ENCODE results near the gene SYNGR2.

The SYNGR2 gene

GRCh38 chr17:78129351-78130089, 38.9 kb upstream of the SYNGR2 start:
- no peak overlapping the region; the same call in 1 of the 2 replicates for H3K4me3 ChIP-seq (replicated peaks; ENCODE audit: insufficient read depth, low read length)
- TF ChIP-seq SPI1 (IDR thresholded peaks at IDR 0.05; ENCODE audit: borderline replicate concordance, low read depth) (peak; percentile 10; the same call in 1 of the 2 replicates), GABPA (IDR thresholded peaks at IDR 0.05; ENCODE audit: low read depth) (no peak), REST (IDR thresholded peaks at IDR 0.05; ENCODE audit: insufficient replicate concordance, low read depth) (no peak), POLR2AphosphoS5 (IDR thresholded peaks at IDR 0.05; ENCODE audit: low read depth) (no peak; the same call in 1 of the 2 replicates), CTCF (IDR thresholded peaks at IDR 0.05; ENCODE audit: insufficient read depth, low read length) (no peak)
- no peaks in the 10 kb centered on the region for H3K27me3 ChIP-seq (ENCODE audit: insufficient read depth, poor library complexity, severe bottlenecking)
- peak in 1 of 2 experiments; percentile 71 for DNase-seq (ENCODE audit: low read depth in 1 of 2, low spot score in 1 of 2)
- H3K27ac ChIP-seq (replicated peaks), result peak overlapping the region; percentile 93

- Histone ChIP-seq H3K4me3 (replicated peaks; ENCODE audit: insufficient read depth, low read length) (peak overlapping the region; percentile 80), H3K27ac (replicated peaks) (peak overlapping the region; percentile 93), H3K27me3 (ENCODE audit: insufficient read depth, poor library complexity, severe bottlenecking) (no peaks in the 10 kb centered on the region)
- DNase-seq (ENCODE audit: low read depth in 1 of 2, low spot score in 1 of 2), result no peak
- TF ChIP-seq POLR2AphosphoS5 (IDR thresholded peaks at IDR 0.05; ENCODE audit: low read depth) (no peak), GABPA (IDR thresholded peaks at IDR 0.05; ENCODE audit: low read depth) (no peak), SPI1 (IDR thresholded peaks at IDR 0.05; ENCODE audit: borderline replicate concordance, low read depth) (no peak; the same call in 1 of the 2 replicates), REST (IDR thresholded peaks at IDR 0.05; ENCODE audit: insufficient replicate concordance, low read depth) (no peak), CTCF (IDR thresholded peaks at IDR 0.05; ENCODE audit: insufficient read depth, low read length) (no peak)
Measured at GRCh38 chr17:78130090-78130436, 38.3 kb upstream of the SYNGR2 start.

GRCh38 chr17:78130437-78131101, 37.8 kb upstream of the SYNGR2 start, which contains the start of gene TMC8:
Gene TMC8 (plus strand): TSS chr17:78130771. CDS start chr17:78131589, 818 bp downstream.
- TF ChIP-seq POLR2AphosphoS5 (IDR thresholded peaks at IDR 0.05; ENCODE audit: low read depth), result peak; percentile 81
- TF ChIP-seq CTCF (IDR thresholded peaks at IDR 0.05; ENCODE audit: insufficient read depth, low read length), result no peak
- peak; percentile 81 for TF ChIP-seq SPI1 (IDR thresholded peaks at IDR 0.05; ENCODE audit: borderline replicate concordance, low read depth)
- TF ChIP-seq GABPA (IDR thresholded peaks at IDR 0.05; ENCODE audit: low read depth), result no peak; the same call in 1 of the 2 replicates
- no peak for TF ChIP-seq REST (IDR thresholded peaks at IDR 0.05; ENCODE audit: insufficient replicate concordance, low read depth)
- Histone ChIP-seq H3K4me3 (replicated peaks; ENCODE audit: insufficient read depth, low read length) (peak within 1 kb of the TSS; percentile 80), H3K27me3 (ENCODE audit: insufficient read depth, poor library complexity, severe bottlenecking) (no peaks in the 10 kb centered on the region), H3K27ac (replicated peaks) (peak within 1 kb of the TSS; percentile 93)
- peak; percentile 86 to 96 for DNase-seq (ENCODE audit: low read depth in 1 of 2, low spot score in 1 of 2)
